Esophagus (tissue), 2 donors: ENCODE results near the gene TRIM2. TPM values are rescaled to one million over a fixed set of nuclear protein-coding genes. Genes with fewer than 3 reads are reported as not detected.

Experiments
- H3K27ac ChIP-seq, 2 donors: one replicate each; pipeline ENCODE4 v1.5.1; 2013; ENCODE audit warnings: low read depth in 2 of 2, mild to moderate bottlenecking in 2 of 2, inconsistent platforms in 1 of 2, low read length in 1 of 2, moderate library complexity in 1 of 2
- H3K27me3 ChIP-seq, 2 donors: one replicate each; pipeline ENCODE4 v1.6.1; 2013; ENCODE audit warnings: low read length in 2 of 2, control low read depth in 1 of 2, mild to moderate bottlenecking in 1 of 2; ENCODE audit not compliant: insufficient read depth in 2 of 2, control insufficient read depth in 1 of 2
- H3K36me3 ChIP-seq, 2 donors: one replicate each; pipeline ENCODE4 v1.6.1; 2013; ENCODE audit warnings: low read length in 1 of 2; ENCODE audit not compliant: control insufficient read depth in 2 of 2, insufficient read depth in 2 of 2
- H3K4me1 ChIP-seq, 2 donors: one replicate each; pipeline ENCODE4 v1.6.1; 2013; ENCODE audit warnings: low read length in 1 of 2; ENCODE audit not compliant: control insufficient read depth in 2 of 2, insufficient read depth in 2 of 2
- H3K4me3 ChIP-seq, 2 donors: one replicate each; pipeline ENCODE4 v1.5.1; 2013; ENCODE audit warnings: low read length in 2 of 2, mild to moderate bottlenecking in 2 of 2, low read depth in 1 of 2, moderate library complexity in 1 of 2
- H3K9me3 ChIP-seq, 2 donors: one replicate each; pipeline ENCODE4 v1.6.1; 2013; ENCODE audit warnings: mild to moderate bottlenecking in 2 of 2, low read depth in 1 of 2, low read length in 1 of 2, moderate library complexity in 1 of 2; ENCODE audit not compliant: control insufficient read depth in 2 of 2, insufficient read depth in 1 of 2
- WGBS, 2 donors: extraction: QIAGEN DNeasy Blood & Tissue Kit; methylation state at CpG; one replicate each; pipeline ENCODE4 v1.1.7; 2013; 5-methylcytosine and 5-hydroxymethylcytosine counted together
- polyA plus RNA-seq, 2 donors: library from polyadenylated mRNA; stranded (reverse); fragments of 200-250 nt; gene quantifications; one replicate each; pipeline ENCODE4 v1.2.3, GENCODE V29; 2013
- donor health status: healthy with polysubstance abuse.
- donor health status: Bipolar disorder and iron deficiency.

TRIM2 gene
- polyA plus RNA-seq, 2 donors: 4.0 to 8.8 TPM

GRCh38 chr4:153365003-153365402, 160.8 kb downstream of the TRIM2 start:
- no peaks in the 10 kb centered on the region for H3K36me3 ChIP-seq
- 91 to 98% methylated on average over 2 of the region's 2 CpGs for WGBS, 2 donors
- H3K9me3 ChIP-seq: no peaks in the 10 kb centered on the region
- H3K27ac ChIP-seq: no peak overlapping the region
- no peaks in the 10 kb centered on the region for H3K4me1 ChIP-seq
- H3K27me3 ChIP-seq: no peaks in the 10 kb centered on the region
- H3K4me3 ChIP-seq: no peak overlapping the region

GRCh38 chr4:153366486-153366885, 162.2 kb downstream of the TRIM2 start:
- H3K4me1 ChIP-seq: no peaks in the 10 kb centered on the region
- 86 to 89% methylated on average over 1 of the region's 1 CpG for WGBS, 2 donors
- H3K27me3 ChIP-seq: no peaks in the 10 kb centered on the region
- no peak overlapping the region for H3K4me3 ChIP-seq
- no peaks in the 10 kb centered on the region for H3K9me3 ChIP-seq
- H3K36me3 ChIP-seq: no peaks in the 10 kb centered on the region
- H3K27ac ChIP-seq: no peak overlapping the region

GRCh38 chr4:153367092-153367491, 162.8 kb downstream of the TRIM2 start:
- Histone ChIP-seq H3K27me3 (no peaks in the 10 kb centered on the region), H3K4me3 (no peak overlapping the region), H3K36me3 (no peaks in the 10 kb centered on the region), H3K27ac (no peak overlapping the region), H3K9me3 (no peaks in the 10 kb centered on the region), H3K4me1 (no peaks in the 10 kb centered on the region)
- 74 to 89% methylated on average over 1 of the region's 1 CpG for WGBS, 2 donors

- Histone ChIP-seq H3K4me3 (no peak overlapping the region), H3K27ac (no peak overlapping the region), H3K36me3 (no peaks in the 10 kb centered on the region), H3K9me3 (no peaks in the 10 kb centered on the region), H3K27me3 (no peaks in the 10 kb centered on the region), H3K4me1 (no peaks in the 10 kb centered on the region)
- 83 to 100% methylated on average over 1 of the region's 1 CpG for WGBS, 2 donors
Measured at GRCh38 chr4:153369021-153369420, 164.8 kb downstream of the TRIM2 start.

GRCh38 chr4:153371701-153372234, 167.5 kb downstream of the TRIM2 start:
- 85 to 89% methylated on average over 6 of the region's 6 CpGs for whole genome bisulfite sequencing, 2 donors

GRCh38 chr4:153372967-153373562, 168.8 kb downstream of the TRIM2 start:
- 80 to 84% methylated on average over 1 of the region's 1 CpG for WGBS, 2 donors

More at GRCh38 chr4:153371701-153372234, 167.5 kb downstream of the TRIM2 start:
- Histone ChIP-seq H3K36me3 (no peaks in the 10 kb centered on the region), H3K27ac (no peak overlapping the region), H3K9me3 (no peaks in the 10 kb centered on the region), H3K4me1 (no peaks in the 10 kb centered on the region), H3K27me3 (no peaks in the 10 kb centered on the region), H3K4me3 (no peak overlapping the region)

GRCh38 chr4:153374442-153374841, 170.2 kb downstream of the TRIM2 start:
- Histone ChIP-seq H3K27me3 (no peaks in the 10 kb centered on the region), H3K36me3 (no peaks in the 10 kb centered on the region), H3K9me3 (no peaks in the 10 kb centered on the region), H3K4me1 (no peaks in the 10 kb centered on the region), H3K4me3 (no peak overlapping the region), H3K27ac (no peak overlapping the region)
- WGBS, 2 donors: 69 to 75% methylated on average over 2 of the region's 2 CpGs

More at GRCh38 chr4:153372967-153373562, 168.8 kb downstream of the TRIM2 start:
- no peak overlapping the region for H3K4me3 ChIP-seq
- no peaks in the 10 kb centered on the region for H3K36me3 ChIP-seq
- no peaks in the 10 kb centered on the region for H3K9me3 ChIP-seq
- no peaks in the 10 kb centered on the region for H3K4me1 ChIP-seq
- H3K27me3 ChIP-seq: no peaks in the 10 kb centered on the region
- H3K27ac ChIP-seq: no peak overlapping the region

GRCh38 chr4:153375303-153375702, 171.1 kb downstream of the TRIM2 start:
- Histone ChIP-seq H3K27ac (no peak overlapping the region), H3K4me3 (no peak overlapping the region), H3K4me1 (no peaks in the 10 kb centered on the region), H3K36me3 (no peaks in the 10 kb centered on the region), H3K9me3 (no peaks in the 10 kb centered on the region), H3K27me3 (no peaks in the 10 kb centered on the region)
- WGBS, 2 donors: 77 to 97% methylated on average over 1 of the region's 1 CpG

GRCh38 chr4:153383131-153383530, 178.9 kb downstream of the TRIM2 start:
- no peak overlapping the region for H3K27ac ChIP-seq
- H3K36me3 ChIP-seq: no peaks in the 10 kb centered on the region
- H3K4me1 ChIP-seq: no peaks in the 10 kb centered on the region
- no peaks in the 10 kb centered on the region for H3K27me3 ChIP-seq
- 79 to 82% methylated on average over 4 of the region's 4 CpGs for WGBS, 2 donors
- no peaks in the 10 kb centered on the region for H3K9me3 ChIP-seq
- no peak overlapping the region for H3K4me3 ChIP-seq

- Histone ChIP-seq H3K4me3 (no peak overlapping the region), H3K9me3 (no peaks in the 10 kb centered on the region), H3K36me3 (no peaks in the 10 kb centered on the region), H3K27ac (no peak overlapping the region), H3K27me3 (no peaks in the 10 kb centered on the region), H3K4me1 (no peaks in the 10 kb centered on the region)
- WGBS, 2 donors: 97 to 100% methylated on average over 1 of the region's 1 CpG
Measured at GRCh38 chr4:153384160-153384559, 179.9 kb downstream of the TRIM2 start.
